HepG2 (cell line): ENCODE measurements around the gene NR3C2. TPM values are rescaled to one million over a fixed set of nuclear protein-coding genes. Genes with fewer than 3 reads are reported as not detected.

ENCODE experiments used
- ATAC-seq: fragments of 200-7000 bp; cut with Tn5 transposase; 3 replicates; pipeline ENCODE4 v1.9.1; 2020; ENCODE audit warnings: mild to moderate bottlenecking, moderate library complexity
- BruUV-seq: library from RNA; stranded (reverse); fragments of 400-500 nt; replicated peaks from 2 replicates; lab custom pipeline; 2021; lab: Mats Ljungman, UMichigan
- CTCF ChIA-PET: fragments of 300-600 bp; formaldehyde crosslinking; extraction: SDS; loops from one replicate; lab custom pipeline; 2021; ENCODE audit warnings: low total read pairs, inconsistent platforms, low intra/inter-chr PET ratio; lab: Yijun Ruan, JAX
- POLR2A ChIA-PET: fragments of 350-600 bp; sonication (Branson Sonifier 250); formaldehyde crosslinking; loops from one replicate; lab custom pipeline; 2020; ENCODE audit warnings: antibody characterized with exemption, inconsistent platforms; lab: Yijun Ruan, JAX
- DNase-seq: peaks from one replicate; pipeline ENCODE4 v3.0.0-alpha.2; 2015; ENCODE audit warnings: low spot score
- FAIRE-seq: peaks from 3 replicates; lab custom pipeline; 2011; peaks lifted over from hg19 to GRCh38; lab: Jason Lieb, UNC
- H2AFZ ChIP-seq: one replicate; pipeline ENCODE4 v1.6.1; 2011; ENCODE audit warnings: low read length, inconsistent platforms
- H3K27ac ChIP-seq: fragments of 300-600 bp; 3 replicates; pipeline ENCODE4 v1.8.0; 2011; ENCODE audit warnings: mixed run types, mild to moderate bottlenecking, mixed read lengths, low read length, inconsistent platforms; ENCODE audit not compliant: insufficient read depth; ENCODE audit errors: extremely low read length
- H3K27me3 ChIP-seq, 2 experiments: fragments of 200-600 bp in 1 of 2; 2 replicates in 1 of 2; 3 replicates in 1 of 2; pipeline versions ENCODE4 v1.6.0 to v1.8.0; 2011; ENCODE audit warnings: low read length in 2 of 2, mild to moderate bottlenecking in 2 of 2, moderate library complexity in 2 of 2, inconsistent platforms in 1 of 2; ENCODE audit not compliant: insufficient read depth in 2 of 2, control insufficient read depth in 1 of 2
- H3K36me3 ChIP-seq, 2 experiments: fragments of 200-600 bp in 1 of 2; replicated peaks in 1 of 2; 2 replicates in 1 of 2; 3 replicates in 1 of 2; pipeline versions ENCODE4 v1.5.1 to v1.8.0; 2011; ENCODE audit warnings: low read length in 2 of 2, inconsistent platforms in 1 of 2; ENCODE audit not compliant: insufficient read depth in 2 of 2, control insufficient read depth in 1 of 2
- H3K4me1 ChIP-seq: 2 replicates; pipeline ENCODE4 v1.5.1; 2012; ENCODE audit warnings: low read length, inconsistent platforms; ENCODE audit not compliant: insufficient read depth
- H3K4me2 ChIP-seq: 2 replicates; pipeline ENCODE4 v1.6.0; 2011; ENCODE audit warnings: low read depth, low read length, inconsistent platforms
- H3K4me3 ChIP-seq, 3 experiments: fragments of 200-600 bp in 1 of 3; sonication (generic), shearing (Covaris generic) in 1 of 3; replicated peaks in 1 of 3; 2 replicates each; pipeline ENCODE4 v1.5.1; 2011 to 2016; ENCODE audit warnings: low read length in 3 of 3, inconsistent platforms in 2 of 3, low read depth in 2 of 3, mild to moderate bottlenecking in 2 of 3, control low read depth in 1 of 3, mixed read lengths in 1 of 3; ENCODE audit not compliant: insufficient read depth in 1 of 3
- H3K79me2 ChIP-seq: one replicate; pipeline ENCODE4 v1.6.1; 2011; ENCODE audit warnings: low read length, inconsistent platforms; ENCODE audit not compliant: insufficient read depth
- H3K9ac ChIP-seq: 2 replicates; pipeline ENCODE4 v1.6.0; 2011; ENCODE audit warnings: mild to moderate bottlenecking, low read depth, low read length, inconsistent platforms; ENCODE audit not compliant: insufficient read depth
- H3K9me3 ChIP-seq: 2 replicates; pipeline ENCODE4 v1.5.1; 2012; ENCODE audit warnings: mild to moderate bottlenecking, low read length
- H4K20me1 ChIP-seq: 2 replicates; pipeline ENCODE4 v1.6.0; 2011; ENCODE audit warnings: inconsistent platforms, mild to moderate bottlenecking, low read length, moderate library complexity; ENCODE audit not compliant: insufficient read depth
- ELF1 ChIP-seq: sonication (generic); formaldehyde crosslinking; IDR thresholded peaks from 2 replicates; pipeline ENCODE4 v1.4.0; 2020; ENCODE audit warnings: missing genetic modification reagents
- GLI4 ChIP-seq: sonication (generic); formaldehyde crosslinking; IDR thresholded peaks from 2 replicates; pipeline ENCODE4 v1.5.1; 2020; ENCODE audit warnings: missing genetic modification reagents, mild to moderate bottlenecking, moderate library complexity, borderline replicate concordance
- MED8 ChIP-seq: sonication (generic); formaldehyde crosslinking; IDR thresholded peaks from 2 replicates; pipeline ENCODE4 v1.8.1; 2023; ENCODE audit warnings: mild to moderate bottlenecking, missing genetic modification reagents; ENCODE audit not compliant: insufficient replicate concordance
- PCBP2 ChIP-seq: fragments of 200-400 bp; formaldehyde crosslinking; optimal IDR thresholded peaks from 2 replicates; pipeline ENCODE3; 2018; ENCODE audit warnings: low read length, low read depth; ENCODE audit not compliant: poor library complexity, severe bottlenecking
- RCOR2 ChIP-seq: IDR thresholded peaks from 2 replicates; pipeline ENCODE4 v1.6.1; 2016; ENCODE audit warnings: missing biosample characterization, missing genetic modification reagents
- SOX6 ChIP-seq, 2 experiments: fragments of 450-650 bp in 1 of 2; sonication (generic) in 1 of 2; formaldehyde crosslinking in 1 of 2; IDR thresholded peaks; 2 replicates each; pipeline versions ENCODE4 v1.4.0 to v1.6.1; 2017 to 2020; ENCODE audit warnings: antibody characterized with exemption in 1 of 2, mild to moderate bottlenecking in 1 of 2, missing genetic modification reagents in 1 of 2
- ZNF20 ChIP-seq: sonication (generic); formaldehyde crosslinking; IDR thresholded peaks from 2 replicates; pipeline ENCODE4 v1.4.0; 2020; ENCODE audit warnings: mild to moderate bottlenecking, moderate library complexity, missing genetic modification reagents
- ZNF431 ChIP-seq: sonication (generic); formaldehyde crosslinking; IDR thresholded peaks from 2 replicates; pipeline ENCODE4 v1.9.0; 2022; ENCODE audit warnings: missing genetic modification reagents, low read depth, mild to moderate bottlenecking, borderline replicate concordance
- ZSCAN12 ChIP-seq: sonication (generic); formaldehyde crosslinking; IDR thresholded peaks from 2 replicates; pipeline ENCODE4 v1.9.0; 2021; ENCODE audit warnings: mild to moderate bottlenecking, missing genetic modification reagents
- WGBS: methylation state at CpG from one replicate; pipeline ENCODE4 v1.1.6; 2017; ENCODE audit warnings: low lambda C conversion rate; 5-methylcytosine and 5-hydroxymethylcytosine counted together
- in situ Hi-C: cut with HindIII; loops from 2 replicates; pipeline ENCODE4 v1.10.0; 2017; ENCODE audit warnings: low pct_unique_long_range_greater_than_20kb; ENCODE audit not compliant: extremely low pct_ligation_motif_present
- intact Hi-C: fragments of 100-400 bp; cut with micrococcal nuclease; formaldehyde crosslinking; loops from one replicate; pipeline ENCODE4 v1.10.0; 2022; ENCODE audit not compliant: unreplicated experiment
- polyA plus RNA-seq, 8 experiments: library from polyadenylated mRNA; depleted of rRNA in 3 of 8; stranded (reverse) in 7 of 8; unstranded in 1 of 8; fragments of >200 nt; fragmentation: Illumina TruSeq in 4 of 8; extraction: Trizol in 4 of 8; gene quantifications; 2 replicates each; pipeline versions ENCODE4 v1.2.1 to v1.2.3, GENCODE V29; 2011 to 2016; ENCODE audit warnings: low read depth in 4 of 8, missing spikeins in 1 of 8, mixed read lengths in 1 of 8; ENCODE audit not compliant: insufficient read depth in 1 of 8
- total RNA-seq, 5 experiments: library from RNA; depleted of rRNA; stranded (reverse); fragments of >200 nt; fragmentation: Illumina TruSeq; extraction: Trizol; gene quantifications; 2 replicates each; pipeline ENCODE4 v1.2.3, GENCODE V29; 2016; ENCODE audit warnings: low read depth in 1 of 5
- TF ChIP-seq, protein P1 (sequence below): sonication (generic); formaldehyde crosslinking; IDR thresholded peaks from 2 replicates; pipeline ENCODE4 v1.4.0; 2020; ENCODE audit warnings: missing genetic modification reagents

Gene NR3C2
- total and polyA plus RNA-seq, 2 of the 13 experiments (the other 11 are each of a cell fraction or from before 2014, with no cell fraction given) = 0.26 to 0.46 TPM

- H3K4me1 ChIP-seq = peaks cover 5% of the 10 kb centered on the region
- H3K27ac ChIP-seq = no peak overlapping the region
- no peaks in the 10 kb centered on the region for H3K79me2 ChIP-seq
- H3K27me3 ChIP-seq = no peaks in the 10 kb centered on the region
- CTCF ChIA-PET = no interaction called here
- 25% methylated on average over 3 of the region's 3 CpGs for WGBS
- no peak overlapping the region for H3K4me3 ChIP-seq
- no peaks in the 10 kb centered on the region for H3K36me3 ChIP-seq
- H3K9ac ChIP-seq = no peak overlapping the region
- in situ Hi-C loops = no loop called here
- no peaks in the 10 kb centered on the region for H3K9me3 ChIP-seq
- ATAC-seq = no peak
- POLR2A ChIA-PET = no interaction called here
- BruUV-seq = no TSS peak
- TF ChIP-seq, protein P1, sequence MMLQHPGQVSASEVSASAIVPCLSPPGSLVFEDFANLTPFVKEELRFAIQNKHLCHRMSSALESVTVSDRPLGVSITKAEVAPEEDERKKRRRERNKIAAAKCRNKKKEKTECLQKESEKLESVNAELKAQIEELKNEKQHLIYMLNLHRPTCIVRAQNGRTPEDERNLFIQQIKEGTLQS = no peak
- TF ChIP-seq GLI4 (CRISPR knock-in tag) (no peak), SOX6 (IDR thresholded peaks at IDR 0.05) (no peak), SOX6 (CRISPR knock-in tag; IDR thresholded peaks at IDR 0.05) (no peak), ZNF20 (CRISPR knock-in tag) (no peak), ZSCAN12 (CRISPR knock-in tag) (no peak), RCOR2 (CRISPR knock-in tag) (no peak), ZNF431 (no peak)
- TF ChIP-seq, all 625 proteins: peak for 0
- DNase-seq = no peak
- no peak overlapping the region for H3K4me2 ChIP-seq
- no peaks in the 10 kb centered on the region for H4K20me1 ChIP-seq
- no peak overlapping the region for H2AFZ ChIP-seq
- FAIRE-seq = no peak
- intact Hi-C loops = no loop called here
Observed at GRCh38 chr4:148271166-148271565, 171.0 kb downstream of the NR3C2 start.

- FAIRE-seq (no peak), DNase-seq (no peak), ATAC-seq (no peak)
- H2AFZ ChIP-seq = no peak overlapping the region
- H3K27ac ChIP-seq = no peak overlapping the region
- peaks cover 11% of the 10 kb centered on the region for H3K4me1 ChIP-seq
- 0% methylated on average over 1 of the region's 1 CpG for WGBS
- no TSS peak for BruUV-seq
- no peaks in the 10 kb centered on the region for H3K79me2 ChIP-seq
- H3K4me3 ChIP-seq = no peak overlapping the region
- intact Hi-C loops (no loop called here), in situ Hi-C loops (no loop called here)
- H4K20me1 ChIP-seq = no peaks in the 10 kb centered on the region
- no peaks in the 10 kb centered on the region for H3K27me3 ChIP-seq
- H3K9ac ChIP-seq = no peak overlapping the region
- ChIA-PET POLR2A (no interaction called here), CTCF (no interaction called here)
- no peak overlapping the region for H3K4me2 ChIP-seq
- H3K36me3 ChIP-seq = no peaks in the 10 kb centered on the region
- H3K9me3 ChIP-seq = no peaks in the 10 kb centered on the region
- no peak for TF ChIP-seq MED8 (CRISPR knock-in tag)
- TF ChIP-seq ELF1 (CRISPR knock-in tag) = no peak
- TF ChIP-seq PCBP2 = no peak
Observed at GRCh38 chr4:148270630-148271029, 171.6 kb downstream of the NR3C2 start.
